Body of pancreas (tissue), 4 donors: ENCODE results near the gene MAST4. TPM values are rescaled to one million over a fixed set of nuclear protein-coding genes. Genes with fewer than 3 reads are reported as not detected.

Experiments
- ATAC-seq: fragments of 150-250 bp; one replicate; pipeline ENCODE4 v1.9.1; 2016
- DNase-seq, 4 donors: peaks; one replicate each; pipeline ENCODE4 v3.0.0-alpha.2; 2019
- H3K27ac ChIP-seq, 4 donors: fragments of 200-600 bp; sonication (generic); 1 replicate in 3 of 4; 2 replicates in 1 of 4; pipeline versions ENCODE4 v1.5.1 to v1.6.1; 2016 to 2019; ENCODE audit warnings: mild to moderate bottlenecking in 1 of 4, mixed read lengths in 1 of 4, moderate library complexity in 1 of 4
- H3K27me3 ChIP-seq, 2 donors: fragments of 200-600 bp; sonication (generic); one replicate each; pipeline ENCODE4 v1.6.0; 2016; ENCODE audit warnings: mild to moderate bottlenecking in 1 of 2
- H3K36me3 ChIP-seq, 2 donors: fragments of 200-600 bp; sonication (generic); replicated peaks in 1 of 2; 2 replicates each; pipeline ENCODE4 v1.5.1; 2016; ENCODE audit warnings: low read depth in 2 of 2; ENCODE audit not compliant: insufficient read depth in 1 of 2
- H3K4me1 ChIP-seq: fragments of 200-600 bp; sonication (generic); one replicate; pipeline ENCODE4 v1.6.0; 2016
- H3K4me3 ChIP-seq, 2 donors: fragments of 200-600 bp; sonication (generic); 1 replicate in 1 of 2; 2 replicates in 1 of 2; pipeline ENCODE4 v1.5.1; 2016 to 2019
- H3K9me3 ChIP-seq, 3 donors: fragments of 200-600 bp; sonication (generic); 1 replicate in 2 of 3; 2 replicates in 1 of 3; pipeline ENCODE4 v1.5.1; 2016
- POLR2A ChIP-seq, 3 donors: fragments of 450-650 bp; IDR thresholded peaks; one replicate each; pipeline ENCODE4 v1.6.1; 2016; ENCODE audit warnings: antibody characterized with exemption in 3 of 3, mild to moderate bottlenecking in 2 of 3
- WGBS, 2 donors: methylation state at CpG; one replicate each; pipeline ENCODE4 v1.1.5; 2017; 5-methylcytosine and 5-hydroxymethylcytosine counted together
- intact Hi-C: fragments of 100-400 bp; cut with DNase I; formaldehyde crosslinking; loops from one replicate; pipeline ENCODE4 v1.15.1; 2023
- total RNA-seq, 2 donors: library from RNA; depleted of rRNA; stranded (reverse); fragments of >200 nt; gene quantifications; one replicate each; pipeline ENCODE4 v1.1.0, GENCODE V29; 2016
- TF ChIP-seq, protein P1 (sequence below), 7 experiments: fragments of 450-650 bp in 4 of 7; fragments of 200-600 bp in 3 of 7; sonication (generic) in 3 of 7; IDR thresholded peaks; one replicate each; pipeline ENCODE4 v1.5.1; 2016 to 2019; ENCODE audit warnings: antibody characterized with exemption in 7 of 7

MAST4 gene
- total RNA-seq, 2 donors from 2014 or later = 17.9 to 29.7 TPM

DNA sequence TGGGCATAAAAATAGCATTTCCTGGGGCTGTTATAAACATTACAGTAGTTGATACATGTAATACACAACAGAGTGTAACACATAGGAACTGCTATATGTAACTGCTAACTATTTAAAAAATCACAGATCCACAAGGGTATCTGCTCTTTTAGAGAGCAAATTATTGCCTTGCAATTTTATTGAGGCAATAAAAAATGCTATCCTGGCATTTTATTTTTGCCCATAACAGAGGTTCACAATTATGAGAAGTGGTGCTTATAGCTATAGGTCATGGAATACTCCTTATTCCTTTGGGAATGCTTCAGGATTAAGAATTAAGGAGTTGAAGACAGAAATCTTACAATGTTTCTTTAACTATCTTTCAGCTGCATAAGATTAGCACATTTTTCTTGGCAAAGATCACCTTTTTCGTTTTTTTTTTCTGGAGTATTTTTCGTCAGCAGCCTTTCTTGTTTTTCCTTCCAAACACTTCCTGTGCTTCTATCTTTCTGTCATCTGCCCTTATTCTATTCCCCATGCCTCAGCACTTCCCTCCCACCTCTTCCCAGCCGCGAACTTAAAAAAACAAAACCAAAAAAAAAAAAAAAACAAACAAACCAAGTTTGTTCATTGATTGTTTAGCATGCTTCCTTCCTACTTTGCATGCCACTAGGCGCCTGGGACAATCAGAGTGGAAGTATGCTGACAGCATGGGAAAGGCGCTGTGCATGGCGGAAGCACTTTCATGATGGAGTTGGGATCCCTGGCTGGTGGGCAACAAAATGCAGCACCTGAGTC is 264.2 kb downstream of the MAST4 start:
- no peaks in the 10 kb centered on the region for H3K4me1 ChIP-seq
- no peaks in the 10 kb centered on the region for H3K36me3 ChIP-seq
- 30 to 31% methylated on average over 7 of the region's 7 CpGs for WGBS, 2 donors
- no peak overlapping the region for H3K27ac ChIP-seq
- no peaks in the 10 kb centered on the region for H3K27me3 ChIP-seq
- DNase-seq (peak in 1 of 4 donors; percentile 6), ATAC-seq (no peak)
- H3K4me3 ChIP-seq = no peak overlapping the region
- intact Hi-C loops = no loop called here
- TF ChIP-seq POLR2A (IDR thresholded peaks at IDR 0.05) = no peak
- TF ChIP-seq, protein P1, sequence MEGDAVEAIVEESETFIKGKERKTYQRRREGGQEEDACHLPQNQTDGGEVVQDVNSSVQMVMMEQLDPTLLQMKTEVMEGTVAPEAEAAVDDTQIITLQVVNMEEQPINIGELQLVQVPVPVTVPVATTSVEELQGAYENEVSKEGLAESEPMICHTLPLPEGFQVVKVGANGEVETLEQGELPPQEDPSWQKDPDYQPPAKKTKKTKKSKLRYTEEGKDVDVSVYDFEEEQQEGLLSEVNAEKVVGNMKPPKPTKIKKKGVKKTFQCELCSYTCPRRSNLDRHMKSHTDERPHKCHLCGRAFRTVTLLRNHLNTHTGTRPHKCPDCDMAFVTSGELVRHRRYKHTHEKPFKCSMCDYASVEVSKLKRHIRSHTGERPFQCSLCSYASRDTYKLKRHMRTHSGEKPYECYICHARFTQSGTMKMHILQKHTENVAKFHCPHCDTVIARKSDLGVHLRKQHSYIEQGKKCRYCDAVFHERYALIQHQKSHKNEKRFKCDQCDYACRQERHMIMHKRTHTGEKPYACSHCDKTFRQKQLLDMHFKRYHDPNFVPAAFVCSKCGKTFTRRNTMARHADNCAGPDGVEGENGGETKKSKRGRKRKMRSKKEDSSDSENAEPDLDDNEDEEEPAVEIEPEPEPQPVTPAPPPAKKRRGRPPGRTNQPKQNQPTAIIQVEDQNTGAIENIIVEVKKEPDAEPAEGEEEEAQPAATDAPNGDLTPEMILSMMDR (IDR thresholded peaks at IDR 0.05) = no peak
- no peaks in the 10 kb centered on the region for H3K9me3 ChIP-seq

DNA sequence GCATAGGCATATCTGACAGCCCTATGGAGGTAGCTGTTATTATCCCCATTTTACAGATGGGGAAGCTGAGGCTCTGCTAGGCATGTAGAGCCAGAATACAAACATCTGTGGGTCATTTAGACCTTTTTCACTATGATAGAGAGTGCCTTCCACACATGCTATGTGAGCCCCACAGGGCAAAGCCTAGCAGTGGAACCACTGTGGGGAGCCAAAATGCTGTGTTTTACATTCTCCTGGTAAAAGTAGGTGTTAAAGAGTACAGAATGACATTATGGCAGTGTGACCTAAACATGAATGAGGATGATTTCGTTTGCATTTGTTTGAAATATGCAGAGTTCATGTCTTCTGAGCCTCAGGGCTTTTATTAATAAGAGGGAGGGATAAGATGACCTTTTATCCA is 265.2 kb downstream of the MAST4 start:
- no peak overlapping the region for H3K27ac ChIP-seq
- intact Hi-C loops = no loop called here
- H3K36me3 ChIP-seq = no peaks in the 10 kb centered on the region
- H3K4me1 ChIP-seq = no peaks in the 10 kb centered on the region
- no peak for TF ChIP-seq POLR2A (IDR thresholded peaks at IDR 0.05)
- TF ChIP-seq, protein P1 (IDR thresholded peaks at IDR 0.05) = no peak
- WGBS, 2 donors = 50 to 62% methylated on average over 1 of the region's 1 CpG
- no peaks in the 10 kb centered on the region for H3K27me3 ChIP-seq
- DNase-seq (no peak), ATAC-seq (no peak)
- H3K9me3 ChIP-seq = no peaks in the 10 kb centered on the region
- H3K4me3 ChIP-seq = no peak overlapping the region

DNA sequence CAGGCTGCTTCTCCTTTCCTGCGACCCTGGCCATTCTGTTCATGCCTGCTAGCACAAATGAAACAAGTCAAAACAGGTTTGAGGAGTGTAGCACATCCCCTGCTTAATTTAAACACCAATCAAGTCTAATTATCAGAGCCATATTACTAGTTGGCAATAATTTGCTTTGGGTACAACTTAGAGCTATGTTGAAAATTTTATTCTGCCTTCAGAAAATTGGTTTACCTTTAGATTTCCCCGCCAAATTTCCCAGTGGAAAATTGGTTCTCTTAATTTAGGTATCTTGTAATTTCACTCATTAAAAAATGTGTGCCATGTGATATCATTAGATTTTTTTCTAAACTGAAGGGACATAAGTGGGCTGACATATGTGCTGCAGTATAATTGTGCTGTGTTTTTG is 265.8 kb downstream of the MAST4 start:
- ATAC-seq (no peak), DNase-seq (no peak)
- 90 to 94% methylated on average over 2 of the region's 2 CpGs for WGBS, 2 donors
- Histone ChIP-seq H3K27ac (no peak overlapping the region), H3K4me1 (no peaks in the 10 kb centered on the region), H3K27me3 (no peaks in the 10 kb centered on the region), H3K36me3 (no peaks in the 10 kb centered on the region), H3K4me3 (no peak overlapping the region), H3K9me3 (no peaks in the 10 kb centered on the region)
- TF ChIP-seq POLR2A (IDR thresholded peaks at IDR 0.05) = no peak
- TF ChIP-seq, protein P1 (IDR thresholded peaks at IDR 0.05) = no peak
- intact Hi-C loops = no loop called here

DNA sequence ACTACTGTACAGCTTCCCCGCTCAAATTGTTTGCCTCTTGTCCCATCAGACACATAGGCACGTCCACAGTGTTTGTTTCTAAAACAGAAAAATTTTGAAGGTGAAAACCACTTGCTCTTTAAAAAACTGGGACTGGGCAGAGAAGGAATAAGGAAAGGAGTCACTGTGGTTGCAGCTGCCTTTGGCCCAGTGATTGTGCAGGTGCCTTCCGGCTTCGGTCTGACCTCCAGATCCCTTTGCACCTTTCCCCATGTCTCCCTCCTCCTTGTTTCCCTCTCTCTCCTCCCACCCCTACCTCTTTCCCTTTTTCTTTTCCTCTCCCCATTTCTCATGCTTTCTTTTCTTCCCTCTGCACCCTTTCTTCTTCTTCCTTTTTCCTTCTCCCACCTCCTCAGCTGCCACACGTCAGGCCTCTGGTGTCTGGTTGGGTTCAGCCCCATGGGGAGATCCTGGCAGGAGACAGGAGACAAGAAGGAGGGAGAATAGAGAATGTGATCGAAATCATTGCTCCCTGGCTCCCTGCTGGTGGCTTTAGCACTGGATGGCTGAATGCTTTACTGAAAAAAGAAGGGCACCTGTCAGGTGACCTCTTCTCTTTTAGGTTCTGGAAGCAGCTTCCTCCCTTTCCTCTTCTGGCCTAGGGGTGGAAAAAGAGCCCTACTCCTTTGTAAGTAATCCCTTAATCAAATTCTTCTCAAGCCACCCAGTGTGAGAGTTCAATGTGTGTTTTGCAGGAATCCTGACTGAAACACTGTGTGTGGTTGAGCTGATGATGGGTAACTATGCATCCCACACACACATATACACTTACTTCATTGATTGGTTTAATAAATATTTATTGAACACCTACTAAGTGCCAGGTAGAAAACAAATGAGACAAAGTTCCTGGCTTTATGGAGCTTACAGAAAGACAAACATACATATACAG is 267.3 kb downstream of the MAST4 start:
- ATAC-seq (no peak), DNase-seq (no peak)
- intact Hi-C loops = no loop called here
- Histone ChIP-seq H3K4me3 (no peak overlapping the region), H3K36me3 (no peaks in the 10 kb centered on the region), H3K27me3 (no peaks in the 10 kb centered on the region), H3K4me1 (no peaks in the 10 kb centered on the region), H3K9me3 (no peaks in the 10 kb centered on the region), H3K27ac (no peak overlapping the region)
- TF ChIP-seq POLR2A (IDR thresholded peaks at IDR 0.05) = no peak
- TF ChIP-seq, protein P1 (IDR thresholded peaks at IDR 0.05) = no peak
- WGBS, 2 donors = 72 to 79% methylated on average over 6 of the region's 6 CpGs
